Activated T-cell treated with anti-CD3 and anti-CD28 coated beads for 48 hours (primary cell): Measurements from ENCODE around the gene UGT2B28.
"Not testable (repeated sequence)": the region's sequence is repeated elsewhere in the genome, so short reads cannot be mapped to it uniquely, and the experiment has no call there.

Experiments
- DNase-seq: peaks from one replicate; pipeline ENCODE4 v3.0.0-alpha.2; 2020; ENCODE audit warnings: low read depth

UGT2B28 gene

GRCh38 chr4:69343558-69344420, 63.5 kb downstream of the UGT2B28 start:
- not testable (repeated sequence) for DNase-seq
